ENCODE data around the gene FAM133A. TPM values are rescaled to one million over a fixed set of nuclear protein-coding genes. Genes with fewer than 3 reads are reported as not detected.
A peak's percentile ranks its signal among the peaks of the same experiment; 100 is the strongest.

FAM133A gene
- polyA plus RNA-seq: 0.24 TPM
- long read RNA-seq, donor 1: 0 reads
- long read RNA-seq, donor 2: 0 reads
- long read RNA-seq, donor 3: 0 reads
- long read RNA-seq, donor 4: 0 reads
- long read RNA-seq, donor 5: 0 reads
- long read RNA-seq, donor 6: 0 reads
- long read RNA-seq, donor 7: 0 reads
- long read RNA-seq, donor 8: 0 reads
- long read RNA-seq, donor 9: 0 reads
- long read RNA-seq, donor 10: 0 reads
- long read RNA-seq, donor 11: 0 reads

DNA sequence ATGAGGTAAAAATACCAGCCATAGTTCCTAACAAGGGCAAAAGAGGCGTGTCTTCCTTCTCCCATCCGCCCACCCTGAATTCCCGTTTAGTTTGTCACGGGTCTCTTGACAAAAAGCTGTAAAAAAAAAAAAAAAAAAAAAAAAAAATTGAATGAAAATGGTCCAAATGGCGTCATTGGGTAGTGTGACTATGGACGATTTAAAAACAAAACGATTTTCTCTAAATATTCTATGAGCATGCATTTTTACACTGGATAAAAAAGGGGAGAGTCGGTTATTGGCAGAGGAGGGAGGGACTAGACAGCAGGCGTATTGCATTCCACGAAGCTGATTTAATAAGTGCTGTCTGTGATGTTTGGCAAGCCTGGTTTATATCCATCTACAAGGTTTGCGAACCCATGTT, at the start of gene FAM133A:
Gene FAM133A, plus strand, starts transcription at position 338 of the 403 bp plus-strand sequence. CDS start 35,214 bp downstream, outside the sequence.
- DNase-seq: peak in 1 of 2 donors; percentile 4

DNA sequence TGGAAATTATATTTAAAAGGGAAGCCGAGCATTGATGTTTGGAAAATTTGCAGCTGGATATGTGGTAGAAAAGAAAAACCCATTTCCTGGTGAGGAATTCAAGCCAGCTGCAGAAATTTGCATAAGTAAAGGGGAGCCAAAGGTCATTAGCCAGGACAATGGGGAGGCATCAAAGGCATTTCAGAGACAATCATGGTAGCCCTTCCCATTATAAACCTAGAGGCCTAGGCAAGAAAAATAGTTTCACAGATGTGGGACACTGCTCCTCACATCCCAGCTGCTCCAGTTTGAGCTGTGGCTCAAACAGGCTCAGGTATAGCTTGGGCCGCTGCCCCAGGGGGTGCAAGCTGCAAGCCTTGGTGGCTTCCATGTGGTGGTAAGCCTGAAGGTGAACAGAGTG, 36.4 kb upstream of the FAM133A start:
- no CpG with 5 or more reads among the region's 2 CpGs for WGBS (ENCODE audit: insufficient coverage, low lambda C conversion rate)
- no peak for DNase-seq
- no peaks in the 10 kb centered on the region for H3K9me3 ChIP-seq (ENCODE audit: control insufficient read depth, low read depth, low read length)
- no peaks in the 10 kb centered on the region for H3K36me3 ChIP-seq (ENCODE audit: control insufficient read depth, insufficient read depth, low read length)
- H3K4me1 ChIP-seq (ENCODE audit: control insufficient read depth, insufficient read depth, low read length): no peaks in the 10 kb centered on the region
- H3K27me3 ChIP-seq (ENCODE audit: control insufficient read depth, insufficient read depth, low read length): no peaks in the 10 kb centered on the region
- H3K4me3 ChIP-seq (ENCODE audit: low read length): no peak overlapping the region
- H3K27ac ChIP-seq (ENCODE audit: low read length): no peak overlapping the region

More for the DNA sequence above, at the start of gene FAM133A:
- WGBS (ENCODE audit: insufficient coverage, low lambda C conversion rate): no CpG with 5 or more reads among the region's 11 CpGs
- Histone ChIP-seq H3K36me3 (ENCODE audit: control insufficient read depth, insufficient read depth, low read length) (no peaks in the 10 kb centered on the region), H3K9me3 (ENCODE audit: control insufficient read depth, low read depth, low read length) (no peaks in the 10 kb centered on the region), H3K27ac (ENCODE audit: low read length) (no peak within 1 kb of the TSS), H3K4me3 (ENCODE audit: low read length) (peak within 1 kb of the TSS; percentile 48), H3K4me1 (ENCODE audit: control insufficient read depth, insufficient read depth, low read length) (no peaks in the 10 kb centered on the region), H3K27me3 (ENCODE audit: control insufficient read depth, insufficient read depth, low read length) (no peaks in the 10 kb centered on the region)

GRCh38 chrX:93649381-93649780, 24.6 kb upstream of the FAM133A start:
- Histone ChIP-seq H3K4me3 (ENCODE audit: low read length) (no peak overlapping the region), H3K4me1 (ENCODE audit: control insufficient read depth, insufficient read depth, low read length) (no peaks in the 10 kb centered on the region), H3K27ac (ENCODE audit: low read length) (no peak overlapping the region), H3K36me3 (ENCODE audit: control insufficient read depth, insufficient read depth, low read length) (no peaks in the 10 kb centered on the region), H3K9me3 (ENCODE audit: control insufficient read depth, low read depth, low read length) (no peaks in the 10 kb centered on the region), H3K27me3 (ENCODE audit: control insufficient read depth, insufficient read depth, low read length) (no peaks in the 10 kb centered on the region)
- DNase-seq: no peak
- WGBS (ENCODE audit: insufficient coverage, low lambda C conversion rate): no CpG with 5 or more reads among the region's 1 CpG

- Histone ChIP-seq H3K4me1 (ENCODE audit: control insufficient read depth, insufficient read depth, low read length) (no peaks in the 10 kb centered on the region), H3K36me3 (ENCODE audit: control insufficient read depth, insufficient read depth, low read length) (no peaks in the 10 kb centered on the region), H3K9me3 (ENCODE audit: control insufficient read depth, low read depth, low read length) (no peaks in the 10 kb centered on the region), H3K27ac (ENCODE audit: low read length) (no peak overlapping the region), H3K27me3 (ENCODE audit: control insufficient read depth, insufficient read depth, low read length) (no peaks in the 10 kb centered on the region), H3K4me3 (ENCODE audit: low read length) (no peak overlapping the region)
- no CpG with 5 or more reads among the region's 7 CpGs for WGBS (ENCODE audit: insufficient coverage, low lambda C conversion rate)
- DNase-seq: no peak
Measured at GRCh38 chrX:93660575-93660974, 13.4 kb upstream of the FAM133A start.

- H3K4me3 ChIP-seq (ENCODE audit: low read length): peak within 1 kb of the TSS; percentile 48
- no peaks in the 10 kb centered on the region for H3K36me3 ChIP-seq (ENCODE audit: control insufficient read depth, insufficient read depth, low read length)
- no peaks in the 10 kb centered on the region for H3K27me3 ChIP-seq (ENCODE audit: control insufficient read depth, insufficient read depth, low read length)
- H3K9me3 ChIP-seq (ENCODE audit: control insufficient read depth, low read depth, low read length): no peaks in the 10 kb centered on the region
- no CpG with 5 or more reads among the region's 51 CpGs for WGBS (ENCODE audit: insufficient coverage, low lambda C conversion rate)
- no peak within 1 kb of the TSS for H3K27ac ChIP-seq (ENCODE audit: low read length)
- DNase-seq: peak; percentile 25 to 51
- H3K4me1 ChIP-seq (ENCODE audit: control insufficient read depth, insufficient read depth, low read length): no peaks in the 10 kb centered on the region
Measured at GRCh38 chrX:93673056-93673868, 744 bp upstream of the FAM133A start, which contains the start of gene NAP1L3. NAP1L3 (minus strand) TSS chrX:93673578; CDS start chrX:93673304, 274 bp downstream.

DNA sequence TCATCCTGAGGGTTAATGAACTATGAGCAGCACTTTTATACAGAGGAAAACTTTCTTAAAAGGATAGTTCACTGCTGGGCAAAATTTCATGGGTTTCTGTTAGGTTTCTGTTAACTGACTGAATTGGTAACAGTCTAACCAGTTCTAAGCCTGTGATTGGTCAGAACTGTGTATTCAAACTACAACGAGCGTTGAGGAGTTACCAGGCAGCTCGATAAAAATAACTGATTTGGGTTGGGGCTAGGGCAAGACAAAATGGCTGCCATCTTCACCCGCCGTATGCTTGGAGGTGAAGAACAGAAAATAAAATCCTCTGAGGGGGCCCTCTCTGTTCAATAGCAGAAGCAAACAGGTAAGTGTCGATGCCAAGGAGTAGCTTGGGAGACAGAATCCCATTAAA, 22.0 kb downstream of the FAM133A start:
- H3K27ac ChIP-seq (ENCODE audit: low read length): no peak overlapping the region
- H3K4me1 ChIP-seq (ENCODE audit: control insufficient read depth, insufficient read depth, low read length): no peaks in the 10 kb centered on the region
- H3K36me3 ChIP-seq (ENCODE audit: control insufficient read depth, insufficient read depth, low read length): no peaks in the 10 kb centered on the region
- H3K4me3 ChIP-seq (ENCODE audit: low read length): no peak overlapping the region
- no peaks in the 10 kb centered on the region for H3K27me3 ChIP-seq (ENCODE audit: control insufficient read depth, insufficient read depth, low read length)
- H3K9me3 ChIP-seq (ENCODE audit: control insufficient read depth, low read depth, low read length): no peaks in the 10 kb centered on the region
- WGBS (ENCODE audit: insufficient coverage, low lambda C conversion rate): no CpG with 5 or more reads among the region's 6 CpGs
- DNase-seq: no peak

DNA sequence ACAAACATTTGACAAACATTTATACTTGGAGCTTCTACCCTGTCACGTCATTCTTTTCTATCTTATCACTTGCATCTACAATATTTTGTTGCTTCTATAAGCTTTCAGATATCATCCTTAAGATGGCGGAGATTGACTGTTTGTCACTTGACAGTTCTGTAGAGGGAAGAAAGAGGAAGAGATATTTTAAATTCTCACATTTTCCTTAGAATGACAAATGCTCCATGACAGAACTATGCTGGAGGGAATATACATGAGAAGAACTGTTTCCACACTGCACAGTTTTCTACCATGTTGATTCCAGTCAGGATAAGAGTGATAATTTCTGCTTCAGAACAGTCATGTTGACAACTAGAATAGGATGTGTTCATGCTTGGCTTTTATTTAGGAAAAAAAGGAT, 29.7 kb downstream of the FAM133A start:
- Histone ChIP-seq H3K9me3 (ENCODE audit: control insufficient read depth, low read depth, low read length) (no peaks in the 10 kb centered on the region), H3K4me1 (ENCODE audit: control insufficient read depth, insufficient read depth, low read length) (no peaks in the 10 kb centered on the region), H3K4me3 (ENCODE audit: low read length) (no peak overlapping the region), H3K36me3 (ENCODE audit: control insufficient read depth, insufficient read depth, low read length) (no peaks in the 10 kb centered on the region), H3K27me3 (ENCODE audit: control insufficient read depth, insufficient read depth, low read length) (no peaks in the 10 kb centered on the region), H3K27ac (ENCODE audit: low read length) (no peak overlapping the region)
- WGBS (ENCODE audit: insufficient coverage, low lambda C conversion rate): no CpG with 5 or more reads among the region's 2 CpGs
- DNase-seq: no peak

- DNase-seq: no peak
- H3K27ac ChIP-seq (ENCODE audit: low read length): no peak overlapping the region
- H3K9me3 ChIP-seq (ENCODE audit: control insufficient read depth, low read depth, low read length): no peaks in the 10 kb centered on the region
- H3K4me3 ChIP-seq (ENCODE audit: low read length): no peak overlapping the region
- no peaks in the 10 kb centered on the region for H3K27me3 ChIP-seq (ENCODE audit: control insufficient read depth, insufficient read depth, low read length)
- H3K36me3 ChIP-seq (ENCODE audit: control insufficient read depth, insufficient read depth, low read length): no peaks in the 10 kb centered on the region
- H3K4me1 ChIP-seq (ENCODE audit: control insufficient read depth, insufficient read depth, low read length): no peaks in the 10 kb centered on the region
- WGBS (ENCODE audit: insufficient coverage, low lambda C conversion rate): no CpG with 5 or more reads among the region's 4 CpGs
Measured at GRCh38 chrX:93711076-93711475, 37.1 kb downstream of the FAM133A start.

- Histone ChIP-seq H3K9me3 (ENCODE audit: control insufficient read depth, low read depth, low read length) (no peaks in the 10 kb centered on the region), H3K4me3 (ENCODE audit: low read length) (no peak overlapping the region), H3K27ac (ENCODE audit: low read length) (no peak overlapping the region), H3K4me1 (ENCODE audit: control insufficient read depth, insufficient read depth, low read length) (no peaks in the 10 kb centered on the region), H3K36me3 (ENCODE audit: control insufficient read depth, insufficient read depth, low read length) (no peaks in the 10 kb centered on the region), H3K27me3 (ENCODE audit: control insufficient read depth, insufficient read depth, low read length) (no peaks in the 10 kb centered on the region)
- no peak for DNase-seq
Measured at GRCh38 chrX:93741811-93742210, 67.8 kb downstream of the FAM133A start.

DNA sequence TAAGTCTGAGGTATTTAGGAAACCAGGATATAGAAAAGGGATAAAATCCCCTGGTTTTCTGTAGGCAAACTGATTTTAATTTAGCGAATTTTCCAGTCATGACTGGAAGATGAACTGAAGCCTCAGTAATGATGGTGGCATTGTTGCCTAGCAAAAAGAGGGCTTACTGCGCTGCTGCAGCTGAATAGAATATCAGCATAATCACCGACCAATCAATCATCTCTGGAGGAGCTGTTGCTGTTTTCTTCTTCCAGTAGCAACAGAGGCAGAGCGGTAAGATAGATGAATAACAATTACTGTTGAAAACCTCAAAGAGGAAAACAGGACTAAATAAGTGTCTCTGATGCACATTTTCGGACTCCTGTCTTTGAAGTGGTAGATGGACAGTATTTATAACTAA, 86.2 kb downstream of the FAM133A start:
- H3K9me3 ChIP-seq (ENCODE audit: control insufficient read depth, low read depth, low read length): no peaks in the 10 kb centered on the region
- no peak for DNase-seq
- no peak overlapping the region for H3K4me3 ChIP-seq (ENCODE audit: low read length)
- H3K36me3 ChIP-seq (ENCODE audit: control insufficient read depth, insufficient read depth, low read length): no peaks in the 10 kb centered on the region
- H3K27ac ChIP-seq (ENCODE audit: low read length): no peak overlapping the region
- no peaks in the 10 kb centered on the region for H3K4me1 ChIP-seq (ENCODE audit: control insufficient read depth, insufficient read depth, low read length)
- H3K27me3 ChIP-seq (ENCODE audit: control insufficient read depth, insufficient read depth, low read length): no peaks in the 10 kb centered on the region
- no CpG with 5 or more reads among the region's 5 CpGs for WGBS (ENCODE audit: insufficient coverage, low lambda C conversion rate)

All from large intestine (tissue), 12 donors.